ENCODE data around the gene CPLX1. TPM values are rescaled to one million over a fixed set of nuclear protein-coding genes. Genes with fewer than 3 reads are reported as not detected.

Gene CPLX1
- total RNA-seq, 1 experiment from 2014 or later: 14.5 TPM

- no peaks in the 10 kb centered on the region for H3K36me3 ChIP-seq (ENCODE audit: control insufficient read depth in 1 of 2, insufficient read depth in 2 of 2, low read length in 2 of 2)
- TF ChIP-seq CEBPB (IDR thresholded peaks at IDR 0.05; ENCODE audit: low read depth): no peak
- TF ChIP-seq, protein P1, sequence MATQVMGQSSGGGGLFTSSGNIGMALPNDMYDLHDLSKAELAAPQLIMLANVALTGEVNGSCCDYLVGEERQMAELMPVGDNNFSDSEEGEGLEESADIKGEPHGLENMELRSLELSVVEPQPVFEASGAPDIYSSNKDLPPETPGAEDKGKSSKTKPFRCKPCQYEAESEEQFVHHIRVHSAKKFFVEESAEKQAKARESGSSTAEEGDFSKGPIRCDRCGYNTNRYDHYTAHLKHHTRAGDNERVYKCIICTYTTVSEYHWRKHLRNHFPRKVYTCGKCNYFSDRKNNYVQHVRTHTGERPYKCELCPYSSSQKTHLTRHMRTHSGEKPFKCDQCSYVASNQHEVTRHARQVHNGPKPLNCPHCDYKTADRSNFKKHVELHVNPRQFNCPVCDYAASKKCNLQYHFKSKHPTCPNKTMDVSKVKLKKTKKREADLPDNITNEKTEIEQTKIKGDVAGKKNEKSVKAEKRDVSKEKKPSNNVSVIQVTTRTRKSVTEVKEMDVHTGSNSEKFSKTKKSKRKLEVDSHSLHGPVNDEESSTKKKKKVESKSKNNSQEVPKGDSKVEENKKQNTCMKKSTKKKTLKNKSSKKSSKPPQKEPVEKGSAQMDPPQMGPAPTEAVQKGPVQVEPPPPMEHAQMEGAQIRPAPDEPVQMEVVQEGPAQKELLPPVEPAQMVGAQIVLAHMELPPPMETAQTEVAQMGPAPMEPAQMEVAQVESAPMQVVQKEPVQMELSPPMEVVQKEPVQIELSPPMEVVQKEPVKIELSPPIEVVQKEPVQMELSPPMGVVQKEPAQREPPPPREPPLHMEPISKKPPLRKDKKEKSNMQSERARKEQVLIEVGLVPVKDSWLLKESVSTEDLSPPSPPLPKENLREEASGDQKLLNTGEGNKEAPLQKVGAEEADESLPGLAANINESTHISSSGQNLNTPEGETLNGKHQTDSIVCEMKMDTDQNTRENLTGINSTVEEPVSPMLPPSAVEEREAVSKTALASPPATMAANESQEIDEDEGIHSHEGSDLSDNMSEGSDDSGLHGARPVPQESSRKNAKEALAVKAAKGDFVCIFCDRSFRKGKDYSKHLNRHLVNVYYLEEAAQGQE (IDR thresholded peaks at IDR 0.05; ENCODE audit: low read depth): no peak
- no peak for TF ChIP-seq ELF1 (IDR thresholded peaks at IDR 0.05; ENCODE audit: borderline replicate concordance, low read depth)
- TF ChIP-seq, protein P2, sequence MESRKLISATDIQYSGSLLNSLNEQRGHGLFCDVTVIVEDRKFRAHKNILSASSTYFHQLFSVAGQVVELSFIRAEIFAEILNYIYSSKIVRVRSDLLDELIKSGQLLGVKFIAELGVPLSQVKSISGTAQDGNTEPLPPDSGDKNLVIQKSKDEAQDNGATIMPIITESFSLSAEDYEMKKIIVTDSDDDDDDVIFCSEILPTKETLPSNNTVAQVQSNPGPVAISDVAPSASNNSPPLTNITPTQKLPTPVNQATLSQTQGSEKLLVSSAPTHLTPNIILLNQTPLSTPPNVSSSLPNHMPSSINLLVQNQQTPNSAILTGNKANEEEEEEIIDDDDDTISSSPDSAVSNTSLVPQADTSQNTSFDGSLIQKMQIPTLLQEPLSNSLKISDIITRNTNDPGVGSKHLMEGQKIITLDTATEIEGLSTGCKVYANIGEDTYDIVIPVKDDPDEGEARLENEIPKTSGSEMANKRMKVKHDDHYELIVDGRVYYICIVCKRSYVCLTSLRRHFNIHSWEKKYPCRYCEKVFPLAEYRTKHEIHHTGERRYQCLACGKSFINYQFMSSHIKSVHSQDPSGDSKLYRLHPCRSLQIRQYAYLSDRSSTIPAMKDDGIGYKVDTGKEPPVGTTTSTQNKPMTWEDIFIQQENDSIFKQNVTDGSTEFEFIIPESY (IDR thresholded peaks at IDR 0.05; ENCODE audit: extremely low read depth, insufficient replicate concordance, low read length): no peak
- TF ChIP-seq SP1 (IDR thresholded peaks at IDR 0.05; ENCODE audit: low read depth): no peak
- no peak for TF ChIP-seq EZH2phosphoT487 (IDR thresholded peaks at IDR 0.05; ENCODE audit: borderline replicate concordance)
- TF ChIP-seq EZH2 (IDR thresholded peaks at IDR 0.05): no peak
- H3K27me3 ChIP-seq (ENCODE audit: insufficient read depth, low read length): no peaks in the 10 kb centered on the region
- no peak overlapping the region for H3K4me2 ChIP-seq (ENCODE audit: low read length)
- ChIA-PET POLR2A (no interaction called here), CTCF (no interaction called here), RAD21 (ENCODE audit: low non-redundant PET in 1 of 2, low total read pairs in 2 of 2, uncharacterized antibody in 2 of 2, unreplicated experiment in 2 of 2) (no interaction called here)
- DNase-seq (ENCODE audit: low read depth, low spot score) (no peak), ATAC-seq (no peak)
- H3K9ac ChIP-seq (ENCODE audit: low read length): no peak overlapping the region
- intact Hi-C loops (cut with micrococcal nuclease): no loop called here
- peaks cover 4 to 5% of the 10 kb centered on the region in 2 experiments; a peak in 3 of 4 replicates for H3K4me1 ChIP-seq (ENCODE audit: control insufficient read depth in 1 of 2, insufficient read depth in 2 of 2, low read length in 2 of 2)
- H3K27ac ChIP-seq (ENCODE audit: low read depth, low read length): no peak overlapping the region
- H3K79me2 ChIP-seq (ENCODE audit: insufficient read depth, low read length): no peaks in the 10 kb centered on the region
- no peak overlapping the region for H2AFZ ChIP-seq (ENCODE audit: low read depth, low read length, poor library complexity, severe bottlenecking)
- no peaks in the 10 kb centered on the region for H4K20me1 ChIP-seq (ENCODE audit: insufficient read depth)
- no peaks in the 10 kb centered on the region for H3K9me3 ChIP-seq (ENCODE audit: control insufficient read depth in 1 of 2, insufficient read depth in 1 of 2, low read depth in 1 of 2, low read length in 2 of 2)
- H3K4me3 ChIP-seq (replicated peaks in 1 of 2; ENCODE audit: low read depth in 1 of 2, low read length in 2 of 2): no peak overlapping the region
- no TSS peak for BruUV-seq (replicated peaks)
- H3K9me2 ChIP-seq (ENCODE audit: insufficient read depth): no peaks in the 10 kb centered on the region
Observed at GRCh38 chr4:804804-805203, 21.1 kb downstream of the CPLX1 start.
